ENCODE data around the gene PPP1R37. TPM values are rescaled to one million over a fixed set of nuclear protein-coding genes. Genes with fewer than 3 reads are reported as not detected.

PPP1R37 gene
- total and polyA plus RNA-seq, 4 donors, result 1.8 to 10.4 (median 9.3) TPM

DNA sequence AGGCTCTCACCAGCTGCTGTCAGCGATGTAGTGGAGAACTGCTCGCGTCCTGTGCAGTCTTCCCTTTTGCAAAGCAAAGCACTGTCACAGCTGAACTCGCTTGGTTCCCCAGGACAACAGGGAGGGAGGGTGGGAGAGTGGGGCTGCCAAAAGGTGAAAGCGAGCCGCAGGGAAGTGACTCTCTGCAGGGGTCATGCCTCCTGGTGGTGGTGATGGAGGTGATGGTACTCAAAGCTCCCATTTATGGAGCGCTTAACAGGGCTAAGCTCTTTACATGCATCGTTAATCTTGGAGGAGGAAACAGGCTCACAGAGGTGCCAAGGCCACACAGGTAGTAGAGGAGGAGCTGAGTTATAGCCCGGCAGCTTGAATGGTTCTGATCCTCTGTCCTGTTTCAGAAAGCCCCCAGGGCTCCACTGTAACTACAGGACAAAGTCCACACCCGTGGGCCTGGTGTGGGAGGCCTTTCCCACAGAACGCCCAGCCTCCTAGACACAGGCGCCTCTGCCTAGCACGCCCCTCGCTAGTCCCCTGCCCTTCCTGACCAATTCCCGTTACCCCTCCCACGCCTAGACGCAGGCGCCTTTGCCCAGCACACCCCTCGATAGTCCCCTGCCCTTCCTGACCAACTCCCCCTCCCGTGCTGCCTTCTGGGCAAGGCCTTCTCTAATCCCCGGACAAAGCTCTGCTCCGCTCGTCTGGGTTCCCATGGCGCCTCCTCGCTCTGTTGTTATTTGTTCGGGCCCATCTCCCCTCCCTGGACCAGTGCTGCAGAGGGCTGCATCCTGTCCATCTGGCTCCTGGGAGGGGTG lies 10.7 kb downstream of the PPP1R37 start:
- H3K27ac ChIP-seq (ENCODE audit: low read depth in 1 of 2, low read length in 2 of 2), result no peak overlapping the region
- H3K9ac ChIP-seq (ENCODE audit: low read depth in 1 of 2, low read length in 2 of 2), result no peak overlapping the region
- H3K4me1 ChIP-seq (ENCODE audit: control insufficient read depth in 4 of 4, insufficient read depth in 4 of 4, low read length in 3 of 4), result peaks cover 3 to 22% (median 14%) of the 10 kb centered on the region in 4 donors
- WGBS, result 63% methylated on average over 26 of the region's 26 CpGs
- no peaks in the 10 kb centered on the region for H3K36me3 ChIP-seq (ENCODE audit: control insufficient read depth in 4 of 4, insufficient read depth in 3 of 4, low read depth in 1 of 4, low read length in 3 of 4)
- peak; percentile 58 for DNase-seq (ENCODE audit: low spot score)
- TF ChIP-seq RAD21 (IDR thresholded peaks at IDR 0.05) (peak in 1 of 2 donors; percentile 17), CTCF (IDR thresholded peaks at IDR 0.05; ENCODE audit: low read depth, low read length, missing input control) (no peak), RXRA (IDR thresholded peaks at IDR 0.05) (no peak), ATF3 (IDR thresholded peaks at IDR 0.05) (no peak), SP1 (IDR thresholded peaks at IDR 0.05) (peak; percentile 25), HNF4A (conservative IDR thresholded peaks at IDR 0.05) (peak in 1 of 2 donors; percentile 66), HNF4G (IDR thresholded peaks at IDR 0.05) (peak; percentile 10), YY1 (IDR thresholded peaks at IDR 0.05) (no peak)
- TF ChIP-seq, protein P1, sequence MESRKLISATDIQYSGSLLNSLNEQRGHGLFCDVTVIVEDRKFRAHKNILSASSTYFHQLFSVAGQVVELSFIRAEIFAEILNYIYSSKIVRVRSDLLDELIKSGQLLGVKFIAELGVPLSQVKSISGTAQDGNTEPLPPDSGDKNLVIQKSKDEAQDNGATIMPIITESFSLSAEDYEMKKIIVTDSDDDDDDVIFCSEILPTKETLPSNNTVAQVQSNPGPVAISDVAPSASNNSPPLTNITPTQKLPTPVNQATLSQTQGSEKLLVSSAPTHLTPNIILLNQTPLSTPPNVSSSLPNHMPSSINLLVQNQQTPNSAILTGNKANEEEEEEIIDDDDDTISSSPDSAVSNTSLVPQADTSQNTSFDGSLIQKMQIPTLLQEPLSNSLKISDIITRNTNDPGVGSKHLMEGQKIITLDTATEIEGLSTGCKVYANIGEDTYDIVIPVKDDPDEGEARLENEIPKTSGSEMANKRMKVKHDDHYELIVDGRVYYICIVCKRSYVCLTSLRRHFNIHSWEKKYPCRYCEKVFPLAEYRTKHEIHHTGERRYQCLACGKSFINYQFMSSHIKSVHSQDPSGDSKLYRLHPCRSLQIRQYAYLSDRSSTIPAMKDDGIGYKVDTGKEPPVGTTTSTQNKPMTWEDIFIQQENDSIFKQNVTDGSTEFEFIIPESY (IDR thresholded peaks at IDR 0.05), result no peak
- TF ChIP-seq, protein P2, sequence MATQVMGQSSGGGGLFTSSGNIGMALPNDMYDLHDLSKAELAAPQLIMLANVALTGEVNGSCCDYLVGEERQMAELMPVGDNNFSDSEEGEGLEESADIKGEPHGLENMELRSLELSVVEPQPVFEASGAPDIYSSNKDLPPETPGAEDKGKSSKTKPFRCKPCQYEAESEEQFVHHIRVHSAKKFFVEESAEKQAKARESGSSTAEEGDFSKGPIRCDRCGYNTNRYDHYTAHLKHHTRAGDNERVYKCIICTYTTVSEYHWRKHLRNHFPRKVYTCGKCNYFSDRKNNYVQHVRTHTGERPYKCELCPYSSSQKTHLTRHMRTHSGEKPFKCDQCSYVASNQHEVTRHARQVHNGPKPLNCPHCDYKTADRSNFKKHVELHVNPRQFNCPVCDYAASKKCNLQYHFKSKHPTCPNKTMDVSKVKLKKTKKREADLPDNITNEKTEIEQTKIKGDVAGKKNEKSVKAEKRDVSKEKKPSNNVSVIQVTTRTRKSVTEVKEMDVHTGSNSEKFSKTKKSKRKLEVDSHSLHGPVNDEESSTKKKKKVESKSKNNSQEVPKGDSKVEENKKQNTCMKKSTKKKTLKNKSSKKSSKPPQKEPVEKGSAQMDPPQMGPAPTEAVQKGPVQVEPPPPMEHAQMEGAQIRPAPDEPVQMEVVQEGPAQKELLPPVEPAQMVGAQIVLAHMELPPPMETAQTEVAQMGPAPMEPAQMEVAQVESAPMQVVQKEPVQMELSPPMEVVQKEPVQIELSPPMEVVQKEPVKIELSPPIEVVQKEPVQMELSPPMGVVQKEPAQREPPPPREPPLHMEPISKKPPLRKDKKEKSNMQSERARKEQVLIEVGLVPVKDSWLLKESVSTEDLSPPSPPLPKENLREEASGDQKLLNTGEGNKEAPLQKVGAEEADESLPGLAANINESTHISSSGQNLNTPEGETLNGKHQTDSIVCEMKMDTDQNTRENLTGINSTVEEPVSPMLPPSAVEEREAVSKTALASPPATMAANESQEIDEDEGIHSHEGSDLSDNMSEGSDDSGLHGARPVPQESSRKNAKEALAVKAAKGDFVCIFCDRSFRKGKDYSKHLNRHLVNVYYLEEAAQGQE (IDR thresholded peaks at IDR 0.05), result no peak
- no peak overlapping the region for H3K4me3 ChIP-seq (ENCODE audit: low read depth in 1 of 3, low read length in 3 of 3)
- no peaks in the 10 kb centered on the region for H3K27me3 ChIP-seq (ENCODE audit: control insufficient read depth in 4 of 4, insufficient read depth in 4 of 4, low read length in 3 of 4)
- no peaks in the 10 kb centered on the region for H3K9me3 ChIP-seq (ENCODE audit: control insufficient read depth in 4 of 4, low read length in 3 of 4)

GRCh38 chr19:45104658-45105349 lies 11.8 kb downstream of the PPP1R37 start:
- Histone ChIP-seq H3K9ac (ENCODE audit: low read depth in 1 of 2, low read length in 2 of 2) (no peak overlapping the region), H3K27me3 (ENCODE audit: control insufficient read depth in 4 of 4, insufficient read depth in 4 of 4, low read length in 3 of 4) (no peaks in the 10 kb centered on the region), H3K27ac (ENCODE audit: low read depth in 1 of 2, low read length in 2 of 2) (no peak overlapping the region), H3K4me3 (ENCODE audit: low read depth in 1 of 3, low read length in 3 of 3) (no peak overlapping the region), H3K9me3 (ENCODE audit: control insufficient read depth in 4 of 4, low read length in 3 of 4) (no peaks in the 10 kb centered on the region), H3K36me3 (ENCODE audit: control insufficient read depth in 4 of 4, insufficient read depth in 3 of 4, low read depth in 1 of 4, low read length in 3 of 4) (no peaks in the 10 kb centered on the region), H3K4me1 (ENCODE audit: control insufficient read depth in 4 of 4, insufficient read depth in 4 of 4, low read length in 3 of 4) (peaks cover 3 to 20% (median 13%) of the 10 kb centered on the region in 4 donors)
- 90% methylated on average over 16 of the region's 16 CpGs for WGBS
- DNase-seq (ENCODE audit: low spot score), result no peak
- no peak for TF ChIP-seq RAD21 (IDR thresholded peaks at IDR 0.05)
- no peak for TF ChIP-seq CTCF (IDR thresholded peaks at IDR 0.05; ENCODE audit: low read depth, low read length, missing input control)
- TF ChIP-seq SP1 (IDR thresholded peaks at IDR 0.05), result no peak
- TF ChIP-seq NR2F2 (IDR thresholded peaks at IDR 0.05), result no peak
- TF ChIP-seq MAX (IDR thresholded peaks at IDR 0.05), result no peak
- TF ChIP-seq ATF3 (IDR thresholded peaks at IDR 0.05), result no peak
- no peak for TF ChIP-seq YY1 (IDR thresholded peaks at IDR 0.05)
- no peak for TF ChIP-seq JUND (IDR thresholded peaks at IDR 0.05)
- no peak for TF ChIP-seq FOXA2 (IDR thresholded peaks at IDR 0.05)
- TF ChIP-seq, protein P2 (IDR thresholded peaks at IDR 0.05), result no peak
- no peak for TF ChIP-seq HNF4A (conservative IDR thresholded peaks at IDR 0.05)
